Measurements from ENCODE around the gene PLK2. TPM values are rescaled to one million over a fixed set of nuclear protein-coding genes. Genes with fewer than 3 reads are reported as not detected.

PLK2 gene
- total and polyA plus RNA-seq, 2 donors (not counting 3 experiments of a cell fraction or from before 2014, with no cell fraction given): 199 to 250 TPM

GRCh38 chr5:58497386-58497785, 37.5 kb upstream of the PLK2 start:
- FAIRE-seq: no peak
- Histone ChIP-seq H3K27me3 (ENCODE audit: control insufficient read depth in 2 of 2, insufficient read depth in 2 of 2, low read length in 2 of 2) (no peaks in the 10 kb centered on the region), H3K9me1 (replicated peaks; ENCODE audit: control insufficient read depth, extremely low read depth, insufficient read depth, low read length) (no peaks in the 10 kb centered on the region), H3K4me1 (ENCODE audit: control insufficient read depth, extremely low read depth, insufficient read depth, low read length) (no peaks in the 10 kb centered on the region), H3K4me2 (ENCODE audit: insufficient read depth, low read length) (no peak overlapping the region), H4K20me1 (replicated peaks; ENCODE audit: control insufficient read depth, extremely low read depth, insufficient read depth, low read length) (no peaks in the 10 kb centered on the region), H3K36me3 (ENCODE audit: control insufficient read depth in 2 of 2, extremely low read depth in 1 of 2, insufficient read depth in 2 of 2, low read length in 2 of 2) (no peaks in the 10 kb centered on the region), H3K9me3 (replicated peaks; ENCODE audit: control insufficient read depth, insufficient read depth, low read length) (no peaks in the 10 kb centered on the region), H3K27ac (ENCODE audit: insufficient read depth, low read depth, low read length) (no peak overlapping the region), H3K9ac (replicated peaks; ENCODE audit: extremely low read depth, insufficient read depth, low read length) (no peak overlapping the region), H2AFZ (ENCODE audit: low read depth, low read length) (no peak overlapping the region), H3K4me3 (replicated peaks in 1 of 3; ENCODE audit: insufficient read depth in 1 of 3, low read depth in 1 of 3, low read length in 3 of 3) (no peak overlapping the region), H3K79me2 (ENCODE audit: control insufficient read depth, insufficient read depth, low read length) (no peaks in the 10 kb centered on the region)
- intact Hi-C loops (cut with micrococcal nuclease) (no loop called here), dilution Hi-C loops (cut with MboI; ENCODE audit: extremely low pct_ligation_motif_present, low sequenced_read_pairs) (no loop called here)
- no TSS peak for BruUV-seq (replicated peaks)
- ChIA-PET POLR2A (no interaction called here), CTCF (interaction anchor here (0.8 to 11.9 kb wide), 9 partner anchors 9 to 378 kb away, joined by 3 to 203 read pairs (median 3); no protein-coding TSS in a partner anchor)
- TF ChIP-seq MYC (IDR thresholded peaks at IDR 0.05; ENCODE audit: low read depth, low read length) (no peak), POLR2AphosphoS5 (IDR thresholded peaks at IDR 0.05; ENCODE audit: insufficient read depth, low read depth, low read length) (no peak), CTCF (IDR thresholded peaks at IDR 0.05; ENCODE audit: extremely low read depth in 1 of 2, insufficient read depth in 1 of 2, low read depth in 1 of 2, low read length in 2 of 2) (no peak)
- no peak for DNase-seq (ENCODE audit: low read depth, low spot score)

GRCh38 chr5:58496488-58496887, 36.6 kb upstream of the PLK2 start:
- Histone ChIP-seq H3K36me3 (ENCODE audit: control insufficient read depth in 2 of 2, extremely low read depth in 1 of 2, insufficient read depth in 2 of 2, low read length in 2 of 2) (no peaks in the 10 kb centered on the region), H3K9me1 (replicated peaks; ENCODE audit: control insufficient read depth, extremely low read depth, insufficient read depth, low read length) (no peaks in the 10 kb centered on the region), H3K4me1 (ENCODE audit: control insufficient read depth, extremely low read depth, insufficient read depth, low read length) (no peaks in the 10 kb centered on the region), H3K27ac (ENCODE audit: insufficient read depth, low read depth, low read length) (no peak overlapping the region), H3K79me2 (ENCODE audit: control insufficient read depth, insufficient read depth, low read length) (no peaks in the 10 kb centered on the region), H3K27me3 (ENCODE audit: control insufficient read depth in 2 of 2, insufficient read depth in 2 of 2, low read length in 2 of 2) (no peaks in the 10 kb centered on the region), H2AFZ (ENCODE audit: low read depth, low read length) (no peak overlapping the region), H3K9me3 (replicated peaks; ENCODE audit: control insufficient read depth, insufficient read depth, low read length) (no peaks in the 10 kb centered on the region), H3K4me2 (ENCODE audit: insufficient read depth, low read length) (no peak overlapping the region), H3K4me3 (replicated peaks in 1 of 3; ENCODE audit: insufficient read depth in 1 of 3, low read depth in 1 of 3, low read length in 3 of 3) (no peak overlapping the region), H4K20me1 (replicated peaks; ENCODE audit: control insufficient read depth, extremely low read depth, insufficient read depth, low read length) (no peaks in the 10 kb centered on the region), H3K9ac (replicated peaks; ENCODE audit: extremely low read depth, insufficient read depth, low read length) (no peak overlapping the region)
- ChIA-PET POLR2A (no interaction called here), CTCF (interaction anchor here (0.8 to 11.9 kb wide), 7 partner anchors 9 to 1198 kb away, joined by 3 to 203 read pairs (median 4); no protein-coding TSS in a partner anchor)
- no peak for FAIRE-seq
- intact Hi-C loops (cut with micrococcal nuclease): no loop called here
- DNase-seq (ENCODE audit: low read depth, low spot score): no peak
- dilution Hi-C loops (cut with MboI; ENCODE audit: extremely low pct_ligation_motif_present, low sequenced_read_pairs): no loop called here
- no TSS peak for BruUV-seq (replicated peaks)
- TF ChIP-seq POLR2AphosphoS5 (IDR thresholded peaks at IDR 0.05; ENCODE audit: insufficient read depth, low read depth, low read length) (no peak), MYC (IDR thresholded peaks at IDR 0.05; ENCODE audit: low read depth, low read length) (no peak), CTCF (IDR thresholded peaks at IDR 0.05; ENCODE audit: extremely low read depth in 1 of 2, insufficient read depth in 1 of 2, low read depth in 1 of 2, low read length in 2 of 2) (peak; percentile 21 to 34)

Measured in endothelial cell of umbilical vein (primary cell).